ENCODE measurements around the gene BLOC1S1.

GRCh38 chr12:55694188-55694515, 21.7 kb upstream of the BLOC1S1 start:
- TF ChIP-seq CTCF (conservative IDR thresholded peaks at IDR 0.05; ENCODE audit: low read length) (no peak), EZH2phosphoT487 (IDR thresholded peaks at IDR 0.05; ENCODE audit: borderline replicate concordance) (no peak)
